ENCODE data around the gene RAET1E.
"Not testable (repeated sequence)": the region's sequence is repeated elsewhere in the genome, so short reads cannot be mapped to it uniquely, and the experiment has no call there.

Gene RAET1E

GRCh38 chr6:149910721-149911151 lies 12.8 kb upstream of the RAET1E start:
- no peak overlapping the region for H3K27ac ChIP-seq
- no peaks in the 10 kb centered on the region for H3K27me3 ChIP-seq (replicated peaks)
- no peaks in the 10 kb centered on the region for H3K36me3 ChIP-seq (replicated peaks)
- TF ChIP-seq, protein P1, sequence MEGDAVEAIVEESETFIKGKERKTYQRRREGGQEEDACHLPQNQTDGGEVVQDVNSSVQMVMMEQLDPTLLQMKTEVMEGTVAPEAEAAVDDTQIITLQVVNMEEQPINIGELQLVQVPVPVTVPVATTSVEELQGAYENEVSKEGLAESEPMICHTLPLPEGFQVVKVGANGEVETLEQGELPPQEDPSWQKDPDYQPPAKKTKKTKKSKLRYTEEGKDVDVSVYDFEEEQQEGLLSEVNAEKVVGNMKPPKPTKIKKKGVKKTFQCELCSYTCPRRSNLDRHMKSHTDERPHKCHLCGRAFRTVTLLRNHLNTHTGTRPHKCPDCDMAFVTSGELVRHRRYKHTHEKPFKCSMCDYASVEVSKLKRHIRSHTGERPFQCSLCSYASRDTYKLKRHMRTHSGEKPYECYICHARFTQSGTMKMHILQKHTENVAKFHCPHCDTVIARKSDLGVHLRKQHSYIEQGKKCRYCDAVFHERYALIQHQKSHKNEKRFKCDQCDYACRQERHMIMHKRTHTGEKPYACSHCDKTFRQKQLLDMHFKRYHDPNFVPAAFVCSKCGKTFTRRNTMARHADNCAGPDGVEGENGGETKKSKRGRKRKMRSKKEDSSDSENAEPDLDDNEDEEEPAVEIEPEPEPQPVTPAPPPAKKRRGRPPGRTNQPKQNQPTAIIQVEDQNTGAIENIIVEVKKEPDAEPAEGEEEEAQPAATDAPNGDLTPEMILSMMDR (IDR thresholded peaks at IDR 0.05; ENCODE audit: low read depth, low read length, missing control alignments): no peak
- in situ Hi-C loops (cut with HindIII; ENCODE audit: low pct_ligation_motif_present, low sequenced_read_pairs): no loop called here
- no peak overlapping the region for H3K4me3 ChIP-seq (ENCODE audit: low read depth, low read length)
- no peak for DNase-seq

DNA sequence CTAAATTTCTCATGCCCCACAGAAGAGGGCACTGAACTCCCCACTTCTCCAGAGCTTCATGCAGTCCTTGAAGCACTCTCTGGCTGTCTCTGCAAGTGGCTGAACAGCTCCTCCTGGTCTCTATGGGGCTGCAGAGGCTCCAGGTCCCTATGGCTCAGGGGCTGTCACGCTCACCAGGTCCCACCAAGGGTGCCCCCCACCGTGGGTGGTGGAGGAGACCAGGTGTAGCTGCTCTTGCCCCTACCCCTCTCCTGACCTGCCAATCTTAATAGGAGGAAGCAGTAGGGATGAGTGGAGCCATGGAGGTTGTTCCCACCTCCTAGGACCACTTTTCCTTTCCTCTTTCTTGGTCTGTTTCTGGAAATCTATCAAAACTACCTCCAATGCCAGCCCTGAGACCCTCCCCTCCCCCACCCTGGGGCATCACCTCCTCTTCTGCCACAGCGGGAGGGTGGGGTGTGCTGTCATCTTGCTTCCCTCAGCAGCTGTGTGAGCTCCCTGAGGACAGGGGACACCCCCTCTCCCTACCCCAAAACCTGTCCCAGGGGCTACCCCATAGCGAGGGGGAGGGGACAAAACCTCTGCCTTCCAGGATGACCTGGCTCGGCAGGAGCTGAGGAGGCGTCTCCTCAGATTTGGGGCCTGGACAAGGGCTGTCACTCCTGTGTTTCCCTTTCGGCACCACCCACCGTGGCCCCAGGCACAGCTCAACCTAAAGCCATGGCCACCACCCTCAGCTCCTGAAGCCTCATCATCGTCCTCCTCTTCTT lies 12.0 kb upstream of the RAET1E start:
- Histone ChIP-seq H3K27ac (no peak overlapping the region), H3K36me3 (replicated peaks) (no peaks in the 10 kb centered on the region), H3K4me3 (ENCODE audit: low read depth, low read length) (no peak overlapping the region), H3K27me3 (replicated peaks) (no peaks in the 10 kb centered on the region)
- no peak for DNase-seq
- TF ChIP-seq, protein P1 (IDR thresholded peaks at IDR 0.05; ENCODE audit: low read depth, low read length, missing control alignments): no peak
- in situ Hi-C loops (cut with HindIII; ENCODE audit: low pct_ligation_motif_present, low sequenced_read_pairs): no loop called here

GRCh38 chr6:149908480-149908879 lies 10.6 kb upstream of the RAET1E start:
- H3K27me3 ChIP-seq (replicated peaks); H3K27ac ChIP-seq; in situ Hi-C loops (cut with HindIII; ENCODE audit: low pct_ligation_motif_present, low sequenced_read_pairs); H3K4me3 ChIP-seq (ENCODE audit: low read depth, low read length); DNase-seq; H3K36me3 ChIP-seq (replicated peaks): not testable (repeated sequence)

DNA sequence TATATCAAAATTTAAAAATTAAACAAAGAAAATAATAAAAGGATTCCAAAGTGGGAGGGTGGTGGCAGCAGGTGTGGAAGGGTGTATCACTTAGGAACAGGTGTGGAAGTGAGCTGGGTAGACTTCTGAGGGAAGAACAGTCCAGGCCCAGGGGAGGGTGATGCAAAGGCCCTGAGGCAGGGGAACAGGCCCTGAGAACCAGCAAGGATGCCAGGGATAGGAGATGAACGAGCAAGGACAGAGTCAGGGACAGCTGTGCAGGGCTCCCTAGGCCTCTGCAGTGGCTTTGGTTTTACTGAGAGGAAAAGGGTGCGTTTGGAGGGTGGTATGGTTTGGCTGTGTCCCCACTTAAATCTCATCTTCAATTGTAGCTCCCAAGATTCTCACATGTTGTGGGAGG lies 9.4 kb upstream of the RAET1E start:
- in situ Hi-C loops (cut with HindIII; ENCODE audit: low pct_ligation_motif_present, low sequenced_read_pairs): no loop called here
- no peak for DNase-seq
- TF ChIP-seq, protein P1 (IDR thresholded peaks at IDR 0.05; ENCODE audit: low read depth, low read length, missing control alignments): no peak
- no peak overlapping the region for H3K27ac ChIP-seq
- H3K4me3 ChIP-seq (ENCODE audit: low read depth, low read length): no peak overlapping the region
- H3K36me3 ChIP-seq (replicated peaks): no peaks in the 10 kb centered on the region
- no peaks in the 10 kb centered on the region for H3K27me3 ChIP-seq (replicated peaks)

- no peaks in the 10 kb centered on the region for H3K27me3 ChIP-seq (replicated peaks)
- no peak for DNase-seq
- H3K4me3 ChIP-seq (ENCODE audit: low read depth, low read length): no peak overlapping the region
- H3K27ac ChIP-seq: no peak overlapping the region
- in situ Hi-C loops (cut with HindIII; ENCODE audit: low pct_ligation_motif_present, low sequenced_read_pairs): no loop called here
- H3K36me3 ChIP-seq (replicated peaks): no peaks in the 10 kb centered on the region
- TF ChIP-seq, protein P1 (IDR thresholded peaks at IDR 0.05; ENCODE audit: low read depth, low read length, missing control alignments): no peak
Measured at GRCh38 chr6:149906405-149906804, 8.5 kb upstream of the RAET1E start.

GRCh38 chr6:149905911-149906371 lies 8.0 kb upstream of the RAET1E start:
- no peak for DNase-seq
- no peak overlapping the region for H3K4me3 ChIP-seq (ENCODE audit: low read depth, low read length)
- H3K27ac ChIP-seq: no peak overlapping the region
- no peaks in the 10 kb centered on the region for H3K27me3 ChIP-seq (replicated peaks)
- H3K36me3 ChIP-seq (replicated peaks): no peaks in the 10 kb centered on the region
- in situ Hi-C loops (cut with HindIII; ENCODE audit: low pct_ligation_motif_present, low sequenced_read_pairs): no loop called here
- TF ChIP-seq, protein P1 (IDR thresholded peaks at IDR 0.05; ENCODE audit: low read depth, low read length, missing control alignments): no peak

All from brain microvascular endothelial cell (primary cell).